ENCODE measurements around the gene THEMIS.

THEMIS gene

GRCh38 chr6:127859956-127860355 lies 40.9 kb downstream of the THEMIS start:
- no peaks in the 10 kb centered on the region for H3K9me3 ChIP-seq (ENCODE audit: low read length)
- no peak overlapping the region for H3K9ac ChIP-seq (ENCODE audit: low read length)
- H3K4me2 ChIP-seq (ENCODE audit: low read length) = no peak overlapping the region
- H4K20me1 ChIP-seq (ENCODE audit: insufficient read depth, low read length) = no peaks in the 10 kb centered on the region
- no peak overlapping the region for H3K27ac ChIP-seq (ENCODE audit: low read depth, low read length, poor library complexity, severe bottlenecking)
- H3F3A ChIP-seq (ENCODE audit: insufficient read depth, low read length) = no peaks in the 10 kb centered on the region
- no peaks in the 10 kb centered on the region for H3K27me3 ChIP-seq (ENCODE audit: insufficient read depth, low read length)
- no peaks in the 10 kb centered on the region for H3K79me2 ChIP-seq (ENCODE audit: insufficient read depth, low read length)
- H3K4me3 ChIP-seq (ENCODE audit: low read depth, low read length, poor library complexity, severe bottlenecking) = no peak overlapping the region
- H2AFZ ChIP-seq (ENCODE audit: low read length) = no peak overlapping the region
- no peaks in the 10 kb centered on the region for H3K36me3 ChIP-seq (ENCODE audit: insufficient read depth, low read length)
- H3K9me2 ChIP-seq (ENCODE audit: low read depth, low read length) = no peaks in the 10 kb centered on the region
- TF ChIP-seq, protein P1, sequence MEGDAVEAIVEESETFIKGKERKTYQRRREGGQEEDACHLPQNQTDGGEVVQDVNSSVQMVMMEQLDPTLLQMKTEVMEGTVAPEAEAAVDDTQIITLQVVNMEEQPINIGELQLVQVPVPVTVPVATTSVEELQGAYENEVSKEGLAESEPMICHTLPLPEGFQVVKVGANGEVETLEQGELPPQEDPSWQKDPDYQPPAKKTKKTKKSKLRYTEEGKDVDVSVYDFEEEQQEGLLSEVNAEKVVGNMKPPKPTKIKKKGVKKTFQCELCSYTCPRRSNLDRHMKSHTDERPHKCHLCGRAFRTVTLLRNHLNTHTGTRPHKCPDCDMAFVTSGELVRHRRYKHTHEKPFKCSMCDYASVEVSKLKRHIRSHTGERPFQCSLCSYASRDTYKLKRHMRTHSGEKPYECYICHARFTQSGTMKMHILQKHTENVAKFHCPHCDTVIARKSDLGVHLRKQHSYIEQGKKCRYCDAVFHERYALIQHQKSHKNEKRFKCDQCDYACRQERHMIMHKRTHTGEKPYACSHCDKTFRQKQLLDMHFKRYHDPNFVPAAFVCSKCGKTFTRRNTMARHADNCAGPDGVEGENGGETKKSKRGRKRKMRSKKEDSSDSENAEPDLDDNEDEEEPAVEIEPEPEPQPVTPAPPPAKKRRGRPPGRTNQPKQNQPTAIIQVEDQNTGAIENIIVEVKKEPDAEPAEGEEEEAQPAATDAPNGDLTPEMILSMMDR (IDR thresholded peaks at IDR 0.05; ENCODE audit: low read length) = no peak
- TF ChIP-seq EZH2 (IDR thresholded peaks at IDR 0.05; ENCODE audit: borderline replicate concordance, low read length) = no peak
- no peaks in the 10 kb centered on the region for H3K4me1 ChIP-seq (ENCODE audit: insufficient read depth, low read length, severe bottlenecking)

- H3K4me2 ChIP-seq (ENCODE audit: low read length) = no peak overlapping the region
- TF ChIP-seq, protein P1 (IDR thresholded peaks at IDR 0.05; ENCODE audit: low read length) = no peak
- TF ChIP-seq EZH2 (IDR thresholded peaks at IDR 0.05; ENCODE audit: borderline replicate concordance, low read length) = no peak
- H4K20me1 ChIP-seq (ENCODE audit: insufficient read depth, low read length) = no peaks in the 10 kb centered on the region
Measured at GRCh38 chr6:127858727-127859391, 42.0 kb downstream of the THEMIS start.

GRCh38 chr6:127857051-127857637 lies 43.7 kb downstream of the THEMIS start:
- no peaks in the 10 kb centered on the region for H3K4me1 ChIP-seq (ENCODE audit: insufficient read depth, low read length, severe bottlenecking)
- no peaks in the 10 kb centered on the region for H3K9me3 ChIP-seq (ENCODE audit: low read length)
- no peaks in the 10 kb centered on the region for H4K20me1 ChIP-seq (ENCODE audit: insufficient read depth, low read length)
- H3F3A ChIP-seq (ENCODE audit: insufficient read depth, low read length) = no peaks in the 10 kb centered on the region
- no peak overlapping the region for H3K4me3 ChIP-seq (ENCODE audit: low read depth, low read length, poor library complexity, severe bottlenecking)
- H3K27me3 ChIP-seq (ENCODE audit: insufficient read depth, low read length) = no peaks in the 10 kb centered on the region
- no peaks in the 10 kb centered on the region for H3K36me3 ChIP-seq (ENCODE audit: insufficient read depth, low read length)
- H2AFZ ChIP-seq (ENCODE audit: low read length) = no peak overlapping the region
- TF ChIP-seq EZH2 (IDR thresholded peaks at IDR 0.05; ENCODE audit: borderline replicate concordance, low read length) = no peak
- TF ChIP-seq, protein P1 (IDR thresholded peaks at IDR 0.05; ENCODE audit: low read length) = no peak
- no peak overlapping the region for H3K27ac ChIP-seq (ENCODE audit: low read depth, low read length, poor library complexity, severe bottlenecking)
- H3K4me2 ChIP-seq (ENCODE audit: low read length) = no peak overlapping the region
- H3K79me2 ChIP-seq (ENCODE audit: insufficient read depth, low read length) = no peaks in the 10 kb centered on the region
- no peaks in the 10 kb centered on the region for H3K9me2 ChIP-seq (ENCODE audit: low read depth, low read length)
- no peak overlapping the region for H3K9ac ChIP-seq (ENCODE audit: low read length)

More at GRCh38 chr6:127858727-127859391, 42.0 kb downstream of the THEMIS start:
- no peaks in the 10 kb centered on the region for H3K27me3 ChIP-seq (ENCODE audit: insufficient read depth, low read length)
- no peaks in the 10 kb centered on the region for H3F3A ChIP-seq (ENCODE audit: insufficient read depth, low read length)
- no peak overlapping the region for H2AFZ ChIP-seq (ENCODE audit: low read length)
- no peaks in the 10 kb centered on the region for H3K9me2 ChIP-seq (ENCODE audit: low read depth, low read length)
- no peak overlapping the region for H3K27ac ChIP-seq (ENCODE audit: low read depth, low read length, poor library complexity, severe bottlenecking)
- no peaks in the 10 kb centered on the region for H3K79me2 ChIP-seq (ENCODE audit: insufficient read depth, low read length)
- no peaks in the 10 kb centered on the region for H3K36me3 ChIP-seq (ENCODE audit: insufficient read depth, low read length)
- H3K9me3 ChIP-seq (ENCODE audit: low read length) = no peaks in the 10 kb centered on the region
- H3K9ac ChIP-seq (ENCODE audit: low read length) = no peak overlapping the region
- no peaks in the 10 kb centered on the region for H3K4me1 ChIP-seq (ENCODE audit: insufficient read depth, low read length, severe bottlenecking)
- H3K4me3 ChIP-seq (ENCODE audit: low read depth, low read length, poor library complexity, severe bottlenecking) = no peak overlapping the region

Data from OCI-LY1 (cell line).